NCI-H2029 (cell line): ENCODE data around the gene SLC2A10.

Source experiments
- DNase-seq: peaks from one replicate; lab custom pipeline; 2025; lab: John Stamatoyannopoulos, UW

SLC2A10 gene

DNA sequence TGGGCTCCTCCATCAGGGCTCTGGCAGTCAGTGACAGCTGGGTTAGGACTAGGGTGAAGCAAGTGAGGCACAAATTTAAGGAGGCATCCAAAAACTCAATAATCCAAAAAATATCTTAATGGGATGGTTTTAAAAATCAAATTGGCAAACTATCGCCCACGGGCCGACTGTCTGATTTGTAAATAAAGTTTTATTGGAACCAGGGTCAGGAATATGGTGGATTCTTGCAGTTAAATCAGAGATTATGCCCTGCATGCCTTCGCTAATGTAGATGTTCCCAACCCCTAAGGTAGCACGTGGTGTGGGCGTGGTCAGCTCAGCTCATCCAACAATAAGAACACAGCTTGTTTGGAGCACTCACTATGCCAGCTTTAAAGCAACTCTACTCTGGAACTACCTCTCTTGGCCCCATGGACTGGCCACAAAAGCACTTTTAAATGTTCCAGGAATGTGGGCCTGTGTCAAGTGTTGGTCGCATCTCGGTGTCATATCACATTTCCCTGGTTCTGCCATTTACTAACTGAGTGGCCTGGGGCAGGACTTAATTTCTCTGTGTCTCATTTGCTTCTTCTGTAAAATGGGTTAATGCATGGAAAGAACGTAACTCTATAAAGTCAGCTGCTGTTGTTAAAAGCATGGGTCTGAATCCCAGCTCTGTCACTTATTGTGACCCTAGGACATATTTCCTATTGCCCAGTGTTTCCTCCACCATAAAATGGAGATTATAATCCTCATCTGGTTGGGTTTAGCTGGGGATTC, 27.2 kb upstream of the SLC2A10 start:
- no peak for DNase-seq

DNA sequence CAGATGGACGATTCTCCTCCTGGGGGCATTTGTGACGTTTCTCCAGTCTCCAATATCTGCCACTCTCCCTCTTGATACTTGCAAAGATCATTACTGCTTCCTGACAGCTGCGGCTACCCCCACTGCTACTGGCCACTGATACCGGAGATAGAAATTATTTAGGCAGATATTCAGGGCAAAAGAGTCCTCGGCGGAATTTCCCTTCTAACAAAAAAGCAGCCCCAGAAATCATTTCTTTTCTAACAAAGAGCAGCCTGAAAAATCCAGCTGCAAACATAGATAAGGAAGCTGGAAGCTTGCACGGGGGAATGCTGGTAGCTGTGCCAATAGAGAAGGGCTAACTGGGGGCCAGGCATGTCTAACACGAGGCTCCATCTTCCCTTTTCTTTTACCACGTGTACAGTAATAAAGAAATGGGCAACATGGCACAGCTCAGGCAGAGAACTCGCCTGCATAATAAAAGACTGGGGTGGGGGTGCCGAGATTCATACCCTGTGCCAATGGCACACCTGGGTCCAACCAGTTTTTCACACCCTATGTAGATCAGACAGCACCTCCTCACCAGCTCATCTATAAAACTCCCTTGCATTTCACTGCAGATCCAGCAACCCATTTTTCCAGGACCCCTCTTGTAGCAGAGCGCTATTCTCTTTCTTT, 26.3 kb upstream of the SLC2A10 start:
- DNase-seq, result no peak

DNA sequence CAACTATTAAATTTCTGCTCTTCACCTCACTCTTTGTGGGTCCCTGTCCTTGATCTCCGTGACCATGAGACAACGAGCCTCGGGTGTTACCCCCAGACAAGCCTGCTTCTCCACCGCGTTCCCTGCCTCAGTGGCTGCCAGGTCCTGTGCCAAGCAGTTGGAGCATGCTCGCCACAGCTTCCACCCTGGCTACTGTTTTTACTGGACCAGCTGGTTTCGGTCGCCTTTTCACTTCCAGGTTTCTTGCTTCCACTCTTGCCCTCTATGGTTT, 25.8 kb upstream of the SLC2A10 start:
- no peak for DNase-seq

DNA sequence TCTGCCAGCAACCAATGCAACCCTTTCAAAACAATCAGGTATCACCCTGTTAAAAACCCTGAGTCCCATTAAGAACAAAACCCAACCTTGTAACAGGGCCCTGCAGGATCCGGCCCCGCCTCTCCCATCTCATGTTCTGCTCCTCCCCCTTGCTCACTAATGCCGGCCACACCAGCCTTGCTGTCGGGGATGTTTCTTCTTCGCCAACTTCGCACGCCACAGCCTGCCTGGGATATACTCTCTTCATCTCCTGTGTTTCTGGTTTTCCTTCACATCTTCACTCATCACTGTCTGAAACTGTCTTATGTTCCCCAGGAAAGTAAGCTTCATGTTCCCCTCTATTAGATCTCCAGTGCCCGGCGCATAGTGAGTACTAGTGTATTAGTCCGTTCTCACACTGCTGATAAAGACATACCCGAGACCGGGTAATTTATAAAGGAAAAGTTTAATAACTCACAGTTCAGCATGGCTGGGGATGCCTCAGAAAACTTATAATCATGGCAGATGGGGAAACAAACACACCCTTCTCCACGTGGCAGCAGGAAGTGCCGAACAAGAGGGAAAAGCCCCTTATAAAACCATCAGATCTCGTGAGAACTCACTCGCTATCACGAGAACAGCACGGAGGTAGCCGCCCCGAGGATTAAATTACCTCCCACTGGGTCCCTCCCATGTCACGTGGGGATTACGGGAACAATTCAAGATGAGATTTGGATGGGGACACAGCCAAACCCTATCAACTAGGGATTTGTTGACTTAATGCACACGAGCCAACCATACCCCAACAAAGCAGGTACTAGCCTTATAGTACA, 25.3 kb upstream of the SLC2A10 start:
- peak; percentile 93 for DNase-seq

DNA sequence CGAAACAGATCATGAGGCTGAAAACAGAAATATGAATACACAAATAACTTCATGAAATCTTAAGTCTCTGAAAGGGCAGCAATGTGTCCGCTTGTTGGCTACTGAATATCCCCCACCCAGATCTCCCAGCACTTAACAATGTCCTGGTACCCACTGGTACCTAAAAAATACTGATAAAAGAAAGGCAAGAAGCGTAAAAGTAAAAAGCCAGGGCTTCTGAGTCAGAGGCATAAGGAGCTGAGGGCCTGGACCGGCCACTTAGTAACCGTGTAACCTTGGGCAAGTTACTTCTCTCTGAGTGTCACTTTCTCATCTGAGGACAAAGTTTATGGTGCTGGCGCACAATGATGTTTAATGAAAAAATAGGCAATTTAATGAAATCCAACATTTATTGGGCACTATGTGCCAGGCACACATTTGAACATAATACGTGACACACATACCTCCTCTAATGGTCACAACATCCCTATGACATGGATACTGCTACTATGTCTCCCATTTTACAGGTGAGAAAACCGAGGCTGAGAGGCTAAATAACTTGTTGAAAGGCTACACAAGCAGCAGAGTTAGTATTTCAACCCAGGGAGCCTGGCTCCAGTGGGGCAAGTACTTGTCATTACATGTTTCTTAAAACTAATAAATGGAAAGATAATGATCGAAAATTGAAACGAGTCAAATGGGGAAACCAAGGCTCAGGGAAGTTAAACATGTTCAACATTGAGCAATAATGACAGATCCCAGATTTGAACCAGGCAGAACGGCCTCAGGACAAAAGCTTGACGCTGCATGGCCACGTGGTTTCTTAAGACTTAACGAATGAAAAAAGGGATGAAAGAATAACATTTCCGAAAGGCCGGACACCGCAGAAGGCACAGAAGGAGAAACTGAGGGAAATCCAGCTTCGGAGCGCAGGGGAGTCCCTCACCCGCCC, 21.0 kb upstream of the SLC2A10 start:
- DNase-seq, result no peak

DNA sequence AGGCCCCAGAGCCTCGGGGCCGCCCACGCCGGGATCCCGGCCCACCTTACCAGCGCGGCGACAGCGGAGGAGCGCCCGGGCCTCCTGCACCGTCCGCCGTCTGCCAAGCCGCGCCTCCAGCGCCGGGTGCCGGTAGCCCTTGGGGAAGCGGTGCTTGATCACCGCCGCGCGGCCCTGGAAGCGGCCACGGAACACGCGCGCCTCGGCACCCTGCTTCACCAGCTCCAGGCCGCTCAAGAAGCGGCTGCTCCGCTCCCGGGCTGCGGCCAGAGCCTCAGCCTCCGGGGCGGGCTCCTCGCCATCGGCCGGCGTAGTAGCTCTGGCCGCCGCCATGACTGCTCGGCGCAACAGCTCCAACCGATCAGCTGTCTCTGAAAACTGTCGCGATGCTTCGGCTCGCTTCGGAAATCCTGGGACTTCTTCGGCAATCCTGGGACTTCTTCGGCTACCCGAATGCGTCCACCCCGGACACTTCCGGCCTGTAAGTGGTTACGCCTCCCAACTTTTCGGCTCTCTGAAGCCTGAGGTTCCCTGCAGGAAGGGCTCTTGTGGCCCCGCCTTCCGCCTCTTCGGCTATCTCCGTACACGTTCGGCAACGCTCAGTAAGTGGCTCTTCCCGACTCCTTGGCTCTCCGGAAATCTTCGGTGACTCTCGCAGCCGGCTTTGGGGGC, 20.2 kb upstream of the SLC2A10 start, which contains the start of gene TP53RK:
TP53RK (minus strand) TSS at position 363 of the 672 bp plus-strand sequence; CDS start at position 333, 30 bp downstream.
- peak; percentile 89 for DNase-seq

DNA sequence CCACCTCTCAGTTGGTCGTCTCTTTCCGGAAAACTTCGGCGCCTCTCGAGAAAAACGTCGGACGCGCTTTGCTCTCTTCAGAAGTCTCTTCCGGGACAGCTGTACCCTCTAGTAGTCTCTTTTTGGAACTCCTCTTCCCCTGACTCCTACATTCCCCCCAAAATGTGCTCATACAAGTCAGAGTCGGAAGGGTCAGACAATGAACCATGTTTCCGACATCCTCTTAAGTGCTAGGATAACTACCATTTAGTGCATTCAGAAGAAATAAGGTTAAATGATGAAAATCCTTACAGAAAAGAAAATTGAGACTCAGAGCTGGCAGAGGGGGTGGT, 19.7 kb upstream of the SLC2A10 start:
- DNase-seq, result no peak

DNA sequence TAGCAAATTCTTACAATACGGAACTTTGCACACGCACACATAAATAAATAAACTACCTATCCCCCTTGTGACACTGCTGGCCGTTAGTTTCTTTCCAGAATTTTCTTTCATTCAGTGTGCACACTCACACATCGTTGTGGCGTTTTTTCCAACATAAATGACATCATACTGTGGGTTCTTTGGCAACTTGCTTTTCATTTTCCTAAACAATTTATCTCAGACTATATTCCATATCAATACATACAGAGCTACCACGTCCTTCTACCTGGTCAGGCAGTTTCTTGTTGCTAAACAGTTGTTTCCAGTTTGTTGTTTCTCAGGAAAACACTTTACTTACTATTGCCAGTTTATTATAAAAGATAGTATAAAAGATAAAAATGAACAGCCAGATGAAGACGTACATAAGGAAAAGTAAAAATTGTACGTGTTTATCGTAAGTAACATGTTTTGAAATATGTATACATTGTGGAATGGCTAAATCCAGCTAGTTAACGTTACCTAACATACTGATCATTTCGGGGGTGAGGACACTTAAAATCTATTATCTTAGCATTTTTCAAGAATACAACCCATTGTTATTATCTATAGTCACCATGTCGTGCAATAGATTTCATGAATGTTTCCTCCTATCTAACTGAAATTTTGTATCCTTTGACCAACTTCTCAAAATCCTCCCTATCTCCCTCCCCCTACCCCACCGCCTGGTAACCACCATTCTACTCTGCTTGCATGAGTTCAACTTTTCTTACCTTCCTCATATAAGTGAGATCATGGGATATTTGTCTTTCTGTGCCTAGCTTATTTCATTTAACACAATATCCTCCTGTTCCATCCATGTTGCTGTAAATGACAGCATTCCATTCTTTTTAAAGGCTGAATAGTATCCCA, 19.0 kb upstream of the SLC2A10 start:
- no peak for DNase-seq

DNA sequence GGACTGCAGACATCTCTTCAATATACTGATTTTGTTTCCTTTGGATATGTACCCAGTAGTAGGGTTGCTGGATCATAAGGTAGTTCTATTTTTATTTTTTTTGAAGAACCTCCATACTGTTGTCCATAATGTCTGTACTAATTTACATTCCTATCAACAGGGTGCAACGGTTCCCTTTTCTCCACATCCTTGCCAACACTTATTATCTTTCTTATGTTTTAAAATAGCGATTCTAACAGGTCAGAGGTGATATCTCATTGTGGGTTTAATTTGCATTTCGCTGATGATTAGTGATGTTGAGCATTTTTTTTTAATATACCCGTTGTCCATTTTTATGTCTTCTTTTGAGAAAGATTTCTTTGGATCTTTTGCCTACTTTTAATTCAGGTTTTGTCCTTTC, 18.3 kb upstream of the SLC2A10 start:
- DNase-seq, result no peak

DNA sequence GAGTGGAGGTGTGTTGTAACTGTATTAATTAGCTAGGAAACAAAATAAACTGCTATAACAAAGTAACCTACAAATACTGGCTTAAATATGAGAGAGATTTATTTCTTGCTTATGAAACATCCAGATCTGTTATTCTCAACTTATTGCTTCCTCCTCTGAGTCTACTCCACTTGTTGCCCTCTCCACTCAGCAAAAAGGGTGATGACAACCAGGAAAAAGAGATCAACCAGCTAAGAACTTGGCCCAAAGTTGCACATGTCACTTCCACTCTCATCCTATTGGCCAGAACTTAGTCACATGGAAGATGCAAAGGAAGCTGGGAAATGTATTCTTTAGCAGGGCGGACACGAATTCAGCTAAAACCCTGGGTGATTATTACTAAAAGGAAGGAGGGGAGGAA, 15.0 kb upstream of the SLC2A10 start:
- DNase-seq, result peak; percentile 46

DNA sequence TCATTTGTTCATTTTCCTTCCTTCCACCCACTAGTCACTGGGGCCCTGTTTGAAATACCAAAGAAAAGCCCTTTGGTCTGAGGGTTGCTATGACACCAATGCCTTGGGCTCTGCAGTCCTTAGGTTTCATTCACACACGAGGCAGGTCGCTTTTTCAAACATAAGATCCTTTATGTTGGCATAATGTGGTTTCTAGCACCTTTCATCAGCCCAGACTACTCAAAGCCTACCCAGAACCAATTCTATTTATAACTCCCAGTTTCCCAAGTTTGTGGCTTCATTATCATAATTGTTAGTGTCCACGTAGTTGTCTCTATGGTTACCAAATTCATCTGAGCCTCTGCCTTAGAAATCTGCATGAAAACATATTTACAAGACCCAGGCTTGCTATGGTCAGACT, 13.6 kb upstream of the SLC2A10 start:
- DNase-seq, result no peak

DNA sequence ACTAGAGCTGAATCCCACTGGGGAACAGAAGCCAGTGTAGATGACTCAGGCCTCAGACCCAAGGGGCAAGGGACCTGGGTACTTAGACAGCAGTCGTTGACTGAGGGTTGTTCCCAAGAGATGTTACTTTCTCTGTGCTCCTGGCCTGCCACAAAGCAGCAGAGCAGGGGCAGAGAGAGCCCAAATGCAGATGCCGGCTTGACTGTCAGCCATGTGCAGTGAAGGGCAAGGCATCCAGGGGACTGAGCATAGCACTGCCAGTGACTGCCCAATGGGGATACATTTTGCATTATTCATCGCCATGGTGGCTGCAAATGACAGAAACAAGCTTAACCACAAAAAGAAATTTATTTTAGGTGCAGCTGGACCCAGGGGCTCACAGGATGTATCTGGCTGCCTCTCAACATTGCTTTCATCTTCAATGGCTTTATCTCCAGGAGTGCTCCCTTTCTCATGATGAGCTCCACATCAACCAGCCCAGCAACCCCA, 12.6 kb upstream of the SLC2A10 start:
- DNase-seq, result no peak

DNA sequence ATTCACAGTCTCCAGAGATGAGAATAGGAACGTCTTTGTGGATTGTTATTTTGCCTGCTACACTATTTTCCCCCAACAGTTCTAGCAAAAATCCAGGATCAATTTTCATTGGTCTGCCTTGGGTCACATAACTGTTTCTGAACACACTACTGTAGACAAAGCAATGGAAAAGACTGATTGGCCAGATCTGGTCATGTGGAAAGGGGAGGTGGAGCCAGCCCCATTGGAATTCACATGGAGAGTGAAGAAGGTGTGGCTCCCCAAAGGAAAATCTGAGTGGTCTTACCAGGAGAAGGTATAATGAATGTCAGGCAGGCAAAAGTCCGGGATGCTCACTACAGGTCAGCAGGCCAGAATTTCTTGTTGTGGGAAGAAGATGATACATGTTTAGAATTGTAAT, 10.7 kb upstream of the SLC2A10 start:
- DNase-seq, result no peak

DNA sequence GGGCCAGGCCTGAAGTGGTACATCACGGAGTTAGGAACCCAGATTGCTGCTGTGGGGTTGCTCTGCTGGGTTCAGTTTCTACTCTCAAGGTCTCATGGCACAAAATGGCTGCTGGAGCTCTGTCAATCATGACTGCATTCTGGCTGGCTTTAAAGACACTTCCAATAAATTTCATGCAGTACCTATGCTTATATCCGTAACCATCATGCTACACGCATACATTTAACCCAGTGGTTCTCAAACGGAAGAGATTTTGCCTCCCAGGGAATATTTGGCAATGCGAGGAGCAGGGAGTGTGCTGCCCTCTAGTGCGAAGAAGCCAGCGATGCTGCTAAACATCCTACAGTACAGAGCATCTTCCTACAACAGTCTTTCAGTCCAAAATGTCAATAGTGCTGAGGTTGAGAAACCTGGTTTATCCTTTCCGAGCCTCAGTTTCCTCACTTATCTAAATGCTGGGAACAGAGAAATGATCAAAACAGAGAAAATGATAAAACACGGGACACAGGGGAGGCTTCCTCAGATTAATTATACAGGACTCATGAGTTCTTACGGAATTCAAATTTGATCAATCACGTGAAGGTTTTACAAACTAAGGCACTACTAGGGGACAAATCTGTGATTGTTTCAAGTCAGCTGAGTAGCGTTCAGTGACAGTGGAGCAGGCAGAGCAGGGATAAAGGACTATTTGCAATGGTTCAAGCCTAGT, 9.6 kb upstream of the SLC2A10 start:
- no peak for DNase-seq

DNA sequence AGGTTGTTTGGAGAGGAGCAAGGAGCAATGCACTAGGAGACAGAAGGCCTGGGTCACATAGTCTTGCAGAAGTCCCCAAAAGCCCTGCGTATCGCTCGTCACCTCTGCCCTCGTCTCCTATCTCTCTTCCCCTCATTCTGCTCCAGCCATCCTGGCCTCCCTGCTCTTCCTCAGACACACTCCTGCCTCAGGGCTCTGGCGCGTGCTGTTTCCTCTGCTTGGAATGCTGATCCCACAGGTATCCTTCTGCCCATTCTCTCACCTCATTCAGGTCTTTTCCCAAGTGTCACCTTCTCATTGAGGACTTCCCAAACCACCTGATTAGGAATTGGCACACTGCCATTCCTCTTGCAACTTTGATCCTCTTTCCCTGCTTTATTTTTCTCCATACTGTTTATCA, 9.0 kb upstream of the SLC2A10 start:
- DNase-seq, result no peak

DNA sequence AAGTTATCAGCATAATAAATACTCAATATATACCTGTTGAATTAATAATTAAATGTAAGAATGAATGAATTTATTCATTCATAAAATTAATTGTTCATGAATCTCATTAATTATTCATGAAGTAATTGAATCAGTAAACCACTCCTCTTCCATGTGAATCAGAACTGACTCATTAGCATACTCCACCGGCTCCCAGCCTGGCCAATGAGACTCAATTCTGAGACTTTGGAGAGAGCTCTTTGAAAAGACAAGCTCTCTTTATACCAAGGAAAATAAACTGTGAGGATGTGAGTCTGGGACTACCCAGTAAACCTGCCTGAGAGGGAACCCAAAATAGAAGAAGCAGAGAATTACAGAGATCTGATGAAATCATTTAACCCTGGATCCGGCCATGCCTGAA, 8.4 kb upstream of the SLC2A10 start:
- no peak for DNase-seq

DNA sequence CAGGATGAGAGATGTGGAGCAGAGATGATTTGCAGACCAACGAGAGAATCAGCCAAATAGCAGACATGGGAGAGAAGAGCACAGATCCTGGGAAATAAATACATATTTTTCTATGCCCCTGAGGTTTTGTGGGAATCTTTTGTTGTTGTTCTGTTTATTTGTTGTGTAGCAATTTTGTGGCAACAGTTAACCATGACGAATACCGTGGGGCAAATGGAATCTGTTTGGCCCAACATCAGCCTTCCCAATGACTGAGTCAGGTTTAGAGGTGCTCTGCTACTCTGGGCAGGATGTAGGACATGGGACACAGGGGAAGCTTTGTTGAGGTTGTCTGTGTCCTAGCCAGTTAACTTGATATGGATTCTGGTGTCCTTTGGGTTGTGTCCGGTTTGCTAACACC, 7.9 kb upstream of the SLC2A10 start:
- no peak for DNase-seq

DNA sequence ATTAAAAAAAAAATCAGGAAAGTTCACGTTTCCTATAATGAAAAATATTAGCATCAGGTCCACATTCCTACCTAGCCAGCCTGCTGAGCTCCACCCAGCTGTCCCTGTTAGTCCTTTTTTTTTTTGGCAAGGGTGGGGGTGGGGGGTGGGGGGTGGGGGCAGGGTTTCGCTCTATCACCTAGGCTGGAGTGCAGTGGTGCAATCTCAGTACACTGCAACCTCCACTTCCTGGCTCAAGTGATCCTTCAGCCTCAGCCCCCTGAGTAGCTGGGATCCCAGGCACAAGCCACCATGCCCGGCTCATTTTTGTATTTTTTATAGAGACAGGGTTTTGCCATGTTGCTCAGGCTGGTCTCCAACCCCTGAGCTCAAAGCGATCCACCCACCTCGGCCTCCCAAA, 7.5 kb upstream of the SLC2A10 start:
- no peak for DNase-seq

DNA sequence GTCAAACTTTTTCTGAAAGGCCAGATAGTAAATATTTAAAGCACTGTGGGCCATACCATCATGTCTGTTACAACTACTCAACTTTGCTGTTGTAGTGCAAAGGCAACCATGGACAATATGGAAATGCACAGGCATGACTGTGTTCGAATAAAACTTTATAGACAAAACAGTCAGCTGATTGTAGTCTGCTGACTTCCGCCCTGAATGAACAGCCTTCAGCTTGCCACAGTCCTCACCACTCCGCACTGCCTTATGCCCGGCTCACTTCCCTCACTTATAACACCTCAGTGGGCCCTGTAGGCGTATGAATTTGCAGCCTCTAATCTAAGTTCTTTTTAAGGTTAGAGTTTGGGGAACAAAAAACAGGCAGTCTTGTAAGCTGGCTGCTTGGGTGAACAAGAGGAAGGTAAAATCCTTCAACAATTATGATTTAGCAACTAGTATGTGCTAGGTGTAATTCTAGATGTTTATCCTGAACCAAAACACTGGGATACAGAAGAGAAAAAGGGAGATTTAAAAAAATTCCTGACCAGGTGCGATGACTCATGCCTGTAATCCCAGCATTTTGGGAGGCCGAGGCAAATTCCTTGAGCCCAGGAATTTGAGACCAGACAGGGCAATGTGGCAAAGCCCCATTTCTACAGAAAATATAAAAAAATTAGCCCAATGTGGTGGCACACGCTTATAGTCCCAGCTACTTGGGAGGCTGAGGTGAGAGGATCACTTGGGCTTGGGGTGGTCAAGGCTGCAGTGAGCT, 6.8 kb upstream of the SLC2A10 start:
- no peak for DNase-seq
